ENCODE measurements around the gene MPV17L2.
A peak's percentile ranks its signal among the peaks of the same experiment; 100 is the strongest.

Gene MPV17L2

GRCh38 chr19:18202778-18203407 is 9.9 kb downstream of the MPV17L2 start:
- Histone ChIP-seq H3K27ac (ENCODE audit: low read length) (no peak overlapping the region), H2AFZ (ENCODE audit: low read length) (peak overlapping the region; percentile 72; the same call in 1 of the 2 replicates), H3K9me2 (replicated peaks; ENCODE audit: insufficient read depth, low read length) (no peaks in the 10 kb centered on the region), H3K4me1 (ENCODE audit: low read length) (peaks cover 11% of the 10 kb centered on the region), H3K79me2 (ENCODE audit: low read length) (peaks cover 16% of the 10 kb centered on the region), H3F3A (ENCODE audit: insufficient read depth, low read length) (peaks cover 6% of the 10 kb centered on the region), H4K20me1 (ENCODE audit: insufficient read depth, low read length) (no peaks in the 10 kb centered on the region), H3K4me3 (ENCODE audit: low read length) (peak overlapping the region; percentile 87), H3K9ac (ENCODE audit: low read length) (peak overlapping the region; percentile 61; the same call in 1 of the 2 replicates), H3K27me3 (replicated peaks; ENCODE audit: insufficient read depth, low read length) (peaks cover 2% of the 10 kb centered on the region), H3K9me3 (replicated peaks; ENCODE audit: insufficient read depth, low read length) (no peaks in the 10 kb centered on the region), H3K36me3 (replicated peaks; ENCODE audit: insufficient read depth, low read length) (no peaks in the 10 kb centered on the region), H3K4me2 (ENCODE audit: low read depth, low read length) (peak overlapping the region; percentile 100)
- peak; percentile 51 for DNase-seq
- TF ChIP-seq EZH2phosphoT487 (IDR thresholded peaks at IDR 0.05; ENCODE audit: low read length) (no peak), CTCF (IDR thresholded peaks at IDR 0.05; ENCODE audit: low read length) (peak; percentile 36)

GRCh38 chr19:18203408-18203862 is 10.4 kb downstream of the MPV17L2 start:
- H3K9me2 ChIP-seq (replicated peaks; ENCODE audit: insufficient read depth, low read length) = no peaks in the 10 kb centered on the region
- peak overlapping the region; percentile 87 for H3K4me3 ChIP-seq (ENCODE audit: low read length)
- no peaks in the 10 kb centered on the region for H4K20me1 ChIP-seq (ENCODE audit: insufficient read depth, low read length)
- no peaks in the 10 kb centered on the region for H3K36me3 ChIP-seq (replicated peaks; ENCODE audit: insufficient read depth, low read length)
- H3K27ac ChIP-seq (ENCODE audit: low read length) = peak overlapping the region; percentile 42; the same call in 1 of the 2 replicates
- H3K79me2 ChIP-seq (ENCODE audit: low read length) = peaks cover 16% of the 10 kb centered on the region
- H3K9ac ChIP-seq (ENCODE audit: low read length) = peak overlapping the region; percentile 61
- peaks cover 8% of the 10 kb centered on the region for H3K27me3 ChIP-seq (replicated peaks; ENCODE audit: insufficient read depth, low read length)
- H3K4me2 ChIP-seq (ENCODE audit: low read depth, low read length) = peak overlapping the region; percentile 100
- peak; percentile 44 for DNase-seq
- H3F3A ChIP-seq (ENCODE audit: insufficient read depth, low read length) = peaks cover 6% of the 10 kb centered on the region
- peaks cover 11% of the 10 kb centered on the region for H3K4me1 ChIP-seq (ENCODE audit: low read length)
- TF ChIP-seq CTCF (IDR thresholded peaks at IDR 0.05; ENCODE audit: low read length) (no peak), EZH2 (optimal IDR thresholded peaks at IDR 0.05; ENCODE audit: low read depth, low read length) (no peak), EZH2phosphoT487 (IDR thresholded peaks at IDR 0.05; ENCODE audit: low read length) (no peak)
- H3K9me3 ChIP-seq (replicated peaks; ENCODE audit: insufficient read depth, low read length) = no peaks in the 10 kb centered on the region
- H2AFZ ChIP-seq (ENCODE audit: low read length) = peak overlapping the region; percentile 72

- Histone ChIP-seq H3K9me2 (replicated peaks; ENCODE audit: insufficient read depth, low read length) (no peaks in the 10 kb centered on the region), H4K20me1 (ENCODE audit: insufficient read depth, low read length) (no peaks in the 10 kb centered on the region), H3K4me3 (ENCODE audit: low read length) (peak within 1 kb of the TSS; percentile 87), H3K9me3 (replicated peaks; ENCODE audit: insufficient read depth, low read length) (no peaks in the 10 kb centered on the region), H3K36me3 (replicated peaks; ENCODE audit: insufficient read depth, low read length) (no peaks in the 10 kb centered on the region), H3K27ac (ENCODE audit: low read length) (peak within 1 kb of the TSS; percentile 81), H3K4me2 (ENCODE audit: low read depth, low read length) (peak within 1 kb of the TSS; percentile 100), H3K79me2 (ENCODE audit: low read length) (peaks cover 16% of the 10 kb centered on the region), H3K9ac (ENCODE audit: low read length) (peak within 1 kb of the TSS; percentile 91), H2AFZ (ENCODE audit: low read length) (peak within 1 kb of the TSS; percentile 80), H3K27me3 (replicated peaks; ENCODE audit: insufficient read depth, low read length) (peaks cover 12% of the 10 kb centered on the region), H3K4me1 (ENCODE audit: low read length) (peaks cover 11% of the 10 kb centered on the region), H3F3A (ENCODE audit: insufficient read depth, low read length) (peaks cover 6% of the 10 kb centered on the region)
- TF ChIP-seq EZH2phosphoT487 (IDR thresholded peaks at IDR 0.05; ENCODE audit: low read length) (no peak), EZH2 (optimal IDR thresholded peaks at IDR 0.05; ENCODE audit: low read depth, low read length) (no peak), CTCF (IDR thresholded peaks at IDR 0.05; ENCODE audit: low read length) (no peak)
- peak; percentile 100 for DNase-seq
Measured at GRCh38 chr19:18203863-18204393, 10.9 kb downstream of the MPV17L2 start, which contains the start of gene RAB3A. RAB3A (minus strand) TSS chr19:18204042; CDS start chr19:18202740, 1,302 bp downstream.

Measured in MM.1S (cell line).